HG03108 (cell line): Measurements from ENCODE around the gene KLF13.
A peak's percentile ranks its signal among the peaks of the same experiment; 100 is the strongest.

ENCODE experiments used
- ATAC-seq: cut with Tn5 transposase; IDR thresholded peaks from one replicate; pipeline ENCODE4 v1.9.1; 2021; ENCODE audit warnings: moderate library complexity; ENCODE audit not compliant: unreplicated experiment

KLF13 gene

GRCh38 chr15:31314380-31314779 lies 12.3 kb upstream of the KLF13 start:
- ATAC-seq = no peak

GRCh38 chr15:31316135-31316795 lies 10.4 kb upstream of the KLF13 start:
- ATAC-seq = no peak

GRCh38 chr15:31317017-31317416 lies 9.6 kb upstream of the KLF13 start:
- ATAC-seq = no peak

- no peak for ATAC-seq
These were observed 9.0 kb upstream of the KLF13 start for GRCh38 chr15:31317421-31318327.

GRCh38 chr15:31318429-31318828 lies 8.2 kb upstream of the KLF13 start:
- no peak for ATAC-seq

- no peak for ATAC-seq
These were observed 6.6 kb upstream of the KLF13 start for GRCh38 chr15:31320022-31320421.

GRCh38 chr15:31321418-31321817 lies 5.2 kb upstream of the KLF13 start:
- no peak for ATAC-seq

GRCh38 chr15:31322504-31322903 lies 4.1 kb upstream of the KLF13 start:
- no peak for ATAC-seq

GRCh38 chr15:31323627-31324026 lies 3.0 kb upstream of the KLF13 start:
- no peak for ATAC-seq

GRCh38 chr15:31324186-31324585 lies 2.4 kb upstream of the KLF13 start:
- ATAC-seq = no peak

GRCh38 chr15:31324806-31325594 lies 1.6 kb upstream of the KLF13 start:
- ATAC-seq = no peak

GRCh38 chr15:31325595-31326155 lies 960 bp upstream of the KLF13 start:
- no peak for ATAC-seq

GRCh38 chr15:31326875-31327668 lies 437 bp downstream of the KLF13 start:
- ATAC-seq = peak; percentile 5

GRCh38 chr15:31327669-31328427 lies 1.2 kb downstream of the KLF13 start:
- no peak for ATAC-seq

GRCh38 chr15:31328428-31328968 lies 1.9 kb downstream of the KLF13 start:
- ATAC-seq = no peak

- peak; percentile 12 for ATAC-seq
These were observed 2.5 kb downstream of the KLF13 start for GRCh38 chr15:31328969-31329639.

- no peak for ATAC-seq
These were observed 3.0 kb downstream of the KLF13 start for GRCh38 chr15:31329640-31330010.

- no peak for ATAC-seq
These were observed 3.6 kb downstream of the KLF13 start for GRCh38 chr15:31330111-31330785.
